T-cell (primary cell): ENCODE data around the gene AGR3. TPM values are rescaled to one million over a fixed set of nuclear protein-coding genes. Genes with fewer than 3 reads are reported as not detected.

Source experiments
- ATAC-seq, 4 experiments: fragments of 200-7000 bp in 3 of 4; fragments of 150-1000 bp in 1 of 4; cut with Tn5 transposase; replicated peaks in 1 of 4; 1 replicate in 3 of 4; 2 replicates in 1 of 4; pipeline ENCODE4 v1.10.0; 2021; ENCODE audit warnings: moderate library complexity in 3 of 4, mild to moderate bottlenecking in 2 of 4, moderate number of reproducible peaks in 1 of 4
- CTCF ChIA-PET, 2 donors: fragments of 300-600 bp; sonication (Branson Sonifier 250); formaldehyde crosslinking; loops; one replicate each; lab custom pipeline; 2022; ENCODE audit warnings: antibody characterized with exemption in 2 of 2; lab: Charles Lee
- POLR2A ChIA-PET, 2 donors: fragments of 300-600 bp; sonication (Branson Sonifier 250); formaldehyde crosslinking; loops; one replicate each; lab custom pipeline; 2022; ENCODE audit warnings: antibody characterized with exemption in 2 of 2; lab: Charles Lee
- DNase-seq, 35 experiments: peaks; one replicate each; pipeline versions ENCODE4 v3.0.0 to v3.0.0-alpha.2; 2013 to 2023
- H3K27ac ChIP-seq: one replicate; pipeline ENCODE4 v1.5.1; 2013; ENCODE audit warnings: low read length
- H3K27me3 ChIP-seq, 2 experiments: replicated peaks in 1 of 2; 1 replicate in 1 of 2; 2 replicates in 1 of 2; pipeline versions ENCODE4 v1.6.1 to v1.7.0; 2013; ENCODE audit warnings: low read length in 1 of 2, mixed read lengths in 1 of 2; ENCODE audit not compliant: control insufficient read depth in 2 of 2, insufficient read depth in 2 of 2; ENCODE audit errors: extremely low read depth in 1 of 2
- H3K36me3 ChIP-seq, 2 donors: 1 replicate in 1 of 2; 2 replicates in 1 of 2; pipeline versions ENCODE4 v1.6.1 to v1.7.0; 2013; ENCODE audit warnings: low read length in 1 of 2; ENCODE audit not compliant: control insufficient read depth in 2 of 2, insufficient read depth in 1 of 2; ENCODE audit errors: extremely low read depth in 1 of 2
- H3K4me1 ChIP-seq, 2 experiments: 1 replicate in 1 of 2; 2 replicates in 1 of 2; pipeline versions ENCODE4 v1.6.1 to v1.7.0; 2013; ENCODE audit warnings: low read length in 2 of 2, mixed read lengths in 1 of 2; ENCODE audit not compliant: insufficient read depth in 2 of 2, control insufficient read depth in 1 of 2; ENCODE audit errors: extremely low read depth in 1 of 2
- H3K4me3 ChIP-seq, 2 donors: 1 replicate in 1 of 2; 2 replicates in 1 of 2; pipeline versions ENCODE4 v1.5.1 to v1.7.0; 2013; ENCODE audit warnings: mild to moderate bottlenecking in 2 of 2, low read length in 1 of 2, moderate library complexity in 1 of 2; ENCODE audit not compliant: control insufficient read depth in 1 of 2; ENCODE audit errors: extremely low read depth in 1 of 2
- H3K9me3 ChIP-seq: 2 replicates; pipeline ENCODE4 v1.7.0; 2013
- H3K27ac Mint-ChIP-seq, 2 donors: one replicate each; pipeline ENCODE4 v1.8.0; 2020 to 2021; ENCODE audit warnings: mild to moderate bottlenecking in 2 of 2, mixed read lengths in 2 of 2
- H3K27me3 Mint-ChIP-seq, 2 donors: one replicate each; pipeline ENCODE4 v1.8.0; 2021 to 2022; ENCODE audit warnings: mixed read lengths in 2 of 2
- H3K36me3 Mint-ChIP-seq: one replicate; pipeline ENCODE4 v1.8.0; 2021; ENCODE audit warnings: mixed read lengths
- H3K4me1 Mint-ChIP-seq, 3 donors: one replicate each; pipeline ENCODE4 v1.8.0; 2020 to 2022; ENCODE audit warnings: mixed read lengths in 3 of 3, mild to moderate bottlenecking in 1 of 3
- H3K4me3 Mint-ChIP-seq, 3 donors: one replicate each; pipeline ENCODE4 v1.8.0; 2020 to 2022; ENCODE audit warnings: mild to moderate bottlenecking in 3 of 3, mixed read lengths in 3 of 3, moderate library complexity in 3 of 3
- H3K9me3 Mint-ChIP-seq, 3 donors: one replicate each; pipeline ENCODE4 v1.8.0; 2020 to 2022; ENCODE audit warnings: mixed read lengths in 3 of 3
- WGBS: methylation state at CpG from one replicate; pipeline ENCODE4 v1.1.5; 2013; ENCODE audit warnings: missing lambda C conversion rate; ENCODE audit not compliant: insufficient coverage; 5-methylcytosine and 5-hydroxymethylcytosine counted together
- total RNA-seq, 35 experiments: library from RNA in 6 of 35; stranded (reverse) in 6 of 35; fragments of 120-200 nt in 1 of 35; gene quantifications; one replicate each; pipeline versions ENCODE4 v1.2.1 to v1.2.4 and lab custom pipeline; 2013 to 2026

AGR3 gene
- total RNA-seq, 5 donors from 2014 or later (not counting 1 experiment from before 2014, with no cell fraction given) = not detected

- no peak for ATAC-seq
- no peaks in the 10 kb centered on the region for H3K4me1 Mint-ChIP-seq
Observed at GRCh38 chr7:16916105-16916639, 34.4 kb upstream of the AGR3 start.

GRCh38 chr7:16915405-16915804 lies 33.6 kb upstream of the AGR3 start:
- DNase-seq (no peak), ATAC-seq (peak in 1 of 4 experiments; percentile 38)
- ChIA-PET POLR2A (no interaction called here), CTCF (interaction anchor here in 1 of 2 donors (0.5 to 0.6 kb wide), 2 partner anchors 44 to 58 kb away, joined by 5 to 7 read pairs; no protein-coding TSS in a partner anchor)
- H3K27me3 ChIP-seq = peaks cover 0 to 7% of the 10 kb centered on the region in 2 experiments
- Mint-ChIP-seq H3K4me3 (no peak overlapping the region), H3K27me3 (peaks cover 0 to 4% of the 10 kb centered on the region in 2 donors), H3K4me1 (no peaks in the 10 kb centered on the region), H3K36me3 (no peaks in the 10 kb centered on the region), H3K9me3 (peaks cover 0 to 8% (median 0%) of the 10 kb centered on the region in 3 donors), H3K27ac (no peak overlapping the region)
- H3K9me3 ChIP-seq = no peaks in the 10 kb centered on the region
- no peaks in the 10 kb centered on the region for H3K4me1 ChIP-seq
- no peaks in the 10 kb centered on the region for H3K36me3 ChIP-seq
- no peak overlapping the region for H3K4me3 ChIP-seq
- no CpG with 5 or more reads among the region's 4 CpGs for WGBS
- no peak overlapping the region for H3K27ac ChIP-seq

More at GRCh38 chr7:16916105-16916639, 34.4 kb upstream of the AGR3 start:
- Histone ChIP-seq H3K27ac (no peak overlapping the region), H3K36me3 (no peaks in the 10 kb centered on the region), H3K4me3 (no peak overlapping the region), H3K4me1 (no peaks in the 10 kb centered on the region), H3K27me3 (peaks cover 0 to 7% of the 10 kb centered on the region in 2 experiments), H3K9me3 (no peaks in the 10 kb centered on the region)
- Mint-ChIP-seq H3K9me3 (peaks cover 0 to 8% (median 0%) of the 10 kb centered on the region in 3 donors), H3K27ac (no peak overlapping the region), H3K27me3 (no peaks in the 10 kb centered on the region), H3K4me3 (no peak overlapping the region), H3K36me3 (no peaks in the 10 kb centered on the region)
- CTCF ChIA-PET = interaction anchor here in 1 of 2 donors (0.7 to 2.2 kb wide), 2 partner anchors 25 to 28 kb away, joined by 4 to 9 read pairs; no protein-coding TSS in a partner anchor
- POLR2A ChIA-PET = no interaction called here
- 80% methylated on average over 1 of the region's 1 CpG for WGBS
- no peak for DNase-seq

- Mint-ChIP-seq H3K27ac (no peak overlapping the region), H3K27me3 (peaks cover 0 to 4% of the 10 kb centered on the region in 2 donors), H3K4me1 (no peaks in the 10 kb centered on the region), H3K36me3 (no peaks in the 10 kb centered on the region), H3K9me3 (peaks cover 0 to 8% (median 0%) of the 10 kb centered on the region in 3 donors), H3K4me3 (no peak overlapping the region)
- Histone ChIP-seq H3K4me1 (no peaks in the 10 kb centered on the region), H3K27ac (no peak overlapping the region), H3K27me3 (peaks cover 0 to 7% of the 10 kb centered on the region in 2 experiments), H3K36me3 (no peaks in the 10 kb centered on the region), H3K4me3 (no peak overlapping the region), H3K9me3 (no peaks in the 10 kb centered on the region)
- CTCF ChIA-PET = no interaction called here
- no peak for ATAC-seq
- WGBS = 100% methylated on average over 2 of the region's 4 CpGs
- no peak for DNase-seq
- POLR2A ChIA-PET = no interaction called here
Observed at GRCh38 chr7:16914771-16915170, 33.0 kb upstream of the AGR3 start.

- no peak overlapping the region for H3K27ac Mint-ChIP-seq
- Histone ChIP-seq H3K4me1 (no peaks in the 10 kb centered on the region), H3K9me3 (no peaks in the 10 kb centered on the region), H3K27me3 (peaks cover 0 to 7% of the 10 kb centered on the region in 2 experiments), H3K27ac (no peak overlapping the region), H3K36me3 (no peaks in the 10 kb centered on the region), H3K4me3 (no peak overlapping the region)
- no peaks in the 10 kb centered on the region for H3K36me3 Mint-ChIP-seq
- WGBS = 100% methylated on average over 3 of the region's 5 CpGs
- H3K4me3 Mint-ChIP-seq = no peak overlapping the region
- CTCF ChIA-PET = no interaction called here
- ATAC-seq (no peak), DNase-seq (no peak)
- H3K27me3 Mint-ChIP-seq = peaks cover 0 to 4% of the 10 kb centered on the region in 2 donors
- POLR2A ChIA-PET = interaction anchor here in 1 of 2 donors (0.6 kb wide), 1 partner anchor 12 kb away, joined by 3 read pairs; no protein-coding TSS in a partner anchor
- H3K9me3 Mint-ChIP-seq = peaks cover 0 to 8% (median 0%) of the 10 kb centered on the region in 3 donors
- no peaks in the 10 kb centered on the region for H3K4me1 Mint-ChIP-seq
Observed at GRCh38 chr7:16913643-16914042, 31.9 kb upstream of the AGR3 start.

GRCh38 chr7:16912540-16912939 lies 30.8 kb upstream of the AGR3 start:
- H3K27me3 ChIP-seq = peaks cover 0 to 7% of the 10 kb centered on the region in 2 experiments
- Mint-ChIP-seq H3K27ac (no peak overlapping the region), H3K27me3 (peaks cover 0 to 6% of the 10 kb centered on the region in 2 donors), H3K36me3 (no peaks in the 10 kb centered on the region), H3K4me1 (no peaks in the 10 kb centered on the region), H3K4me3 (no peak overlapping the region), H3K9me3 (peaks cover 0 to 8% (median 0%) of the 10 kb centered on the region in 3 donors)
- DNase-seq (no peak), ATAC-seq (no peak)
- H3K4me3 ChIP-seq = no peak overlapping the region
- ChIA-PET POLR2A (no interaction called here), CTCF (no interaction called here)
- no CpG with 5 or more reads among the region's 4 CpGs for WGBS
- no peaks in the 10 kb centered on the region for H3K9me3 ChIP-seq
- H3K4me1 ChIP-seq = no peaks in the 10 kb centered on the region
- no peaks in the 10 kb centered on the region for H3K36me3 ChIP-seq
- H3K27ac ChIP-seq = no peak overlapping the region

- Histone ChIP-seq H3K27me3 (peaks cover 0 to 7% of the 10 kb centered on the region in 2 experiments), H3K27ac (no peak overlapping the region), H3K9me3 (no peaks in the 10 kb centered on the region), H3K4me3 (no peak overlapping the region), H3K4me1 (no peaks in the 10 kb centered on the region), H3K36me3 (no peaks in the 10 kb centered on the region)
- POLR2A ChIA-PET = no interaction called here
- no peaks in the 10 kb centered on the region for H3K4me1 Mint-ChIP-seq
- H3K27me3 Mint-ChIP-seq = peaks cover 4 to 15% of the 10 kb centered on the region in 2 donors
- no peak overlapping the region for H3K27ac Mint-ChIP-seq
- CTCF ChIA-PET = no interaction called here
- ATAC-seq (no peak), DNase-seq (no peak)
- no peaks in the 10 kb centered on the region for H3K36me3 Mint-ChIP-seq
- H3K4me3 Mint-ChIP-seq = no peak overlapping the region
- 100% methylated on average over 2 of the region's 3 CpGs for WGBS
- peaks cover 0 to 8% (median 0%) of the 10 kb centered on the region in 3 donors for H3K9me3 Mint-ChIP-seq
Observed at GRCh38 chr7:16908561-16908960, 26.8 kb upstream of the AGR3 start.
